Ascending aorta (tissue), 2 donors: ENCODE data around the gene TPM2. TPM values are rescaled to one million over a fixed set of nuclear protein-coding genes. Genes with fewer than 3 reads are reported as not detected.

ENCODE experiments used
- DNase-seq, 2 donors: peaks; one replicate each; pipeline ENCODE4 v3.0.0-alpha.2; 2019; ENCODE audit warnings: low spot score in 2 of 2
- H3K27ac ChIP-seq, 2 donors: fragments of 200-600 bp; sonication (generic); one replicate each; pipeline ENCODE4 v1.5.1; 2016 to 2017; ENCODE audit warnings: mild to moderate bottlenecking in 1 of 2
- H3K27me3 ChIP-seq: fragments of 200-600 bp; sonication (generic); one replicate; pipeline ENCODE4 v1.5.1; 2017
- H3K36me3 ChIP-seq, 2 donors: fragments of 200-600 bp; sonication (generic); one replicate each; pipeline ENCODE4 v1.5.1; 2016
- H3K4me1 ChIP-seq, 2 donors: fragments of 200-600 bp; sonication (generic); one replicate each; pipeline ENCODE4 v1.5.1; 2016 to 2017; ENCODE audit warnings: mild to moderate bottlenecking in 1 of 2
- H3K4me3 ChIP-seq, 2 donors: fragments of 200-600 bp; sonication (generic); one replicate each; pipeline ENCODE4 v1.5.1; 2016 to 2017; ENCODE audit warnings: mild to moderate bottlenecking in 1 of 2
- H3K9me3 ChIP-seq, 2 donors: fragments of 200-600 bp; sonication (generic); one replicate each; pipeline ENCODE4 v1.5.1; 2016
- CTCF ChIP-seq, 3 experiments: fragments of 200-600 bp in 2 of 3; fragments of 450-650 bp in 1 of 3; sonication (generic) in 2 of 3; IDR thresholded peaks; one replicate each; pipeline ENCODE4 v1.5.1; 2016 to 2019; ENCODE audit warnings: antibody characterized with exemption in 3 of 3, mild to moderate bottlenecking in 1 of 3, moderate library complexity in 1 of 3
- intact Hi-C: fragments of 100-400 bp; cut with DNase I; formaldehyde crosslinking; loops from one replicate; pipeline ENCODE4 v1.15.1; 2023
- total RNA-seq: library from RNA; depleted of rRNA; stranded (reverse); fragments of >200 nt; gene quantifications from one replicate; pipeline ENCODE4 v1.1.0, GENCODE V29; 2016

TPM2 gene
- total RNA-seq, 1 donor from 2014 or later = 1,923 TPM

GRCh38 chr9:35683323-35683722, 6.4 kb downstream of the TPM2 start:
- peaks cover 14 to 45% of the 10 kb centered on the region in 2 donors for H3K4me1 ChIP-seq
- H3K27me3 ChIP-seq = no peaks in the 10 kb centered on the region
- peaks cover 63 to 64% of the 10 kb centered on the region in 2 donors for H3K36me3 ChIP-seq
- peak overlapping the region; percentile 93 to 97 for H3K27ac ChIP-seq
- H3K9me3 ChIP-seq = no peaks in the 10 kb centered on the region
- no peak for DNase-seq
- peak overlapping the region; percentile 83 to 93 for H3K4me3 ChIP-seq
- intact Hi-C loops = loop anchor here (2.0 kb wide), 1 partner anchor 19 kb away; no protein-coding TSS in a partner anchor
- TF ChIP-seq CTCF (IDR thresholded peaks at IDR 0.05) = no peak

GRCh38 chr9:35682520-35683315, 7.0 kb downstream of the TPM2 start:
- H3K27ac ChIP-seq = peak overlapping the region; percentile 93 to 97
- peaks cover 57 to 58% of the 10 kb centered on the region in 2 donors for H3K36me3 ChIP-seq
- TF ChIP-seq CTCF (IDR thresholded peaks at IDR 0.05) = no peak
- peaks cover 14 to 45% of the 10 kb centered on the region in 2 donors for H3K4me1 ChIP-seq
- peak overlapping the region in 1 of 2 donors; percentile 93 for H3K4me3 ChIP-seq
- no peaks in the 10 kb centered on the region for H3K9me3 ChIP-seq
- intact Hi-C loops = loop anchor here (2.0 kb wide), 1 partner anchor 20 kb away; no protein-coding TSS in a partner anchor
- no peak for DNase-seq
- H3K27me3 ChIP-seq = no peaks in the 10 kb centered on the region

- H3K4me1 ChIP-seq = peaks cover 14 to 45% of the 10 kb centered on the region in 2 donors
Measured at GRCh38 chr9:35682051-35682450, 7.7 kb downstream of the TPM2 start.

GRCh38 chr9:35681341-35682002, 8.3 kb downstream of the TPM2 start:
- intact Hi-C loops = loop anchor here (2.0 kb wide), 2 partner anchors 17 to 21 kb away; partner anchors contain the start of gene ARHGEF39
- H3K4me1 ChIP-seq = peaks cover 14 to 45% of the 10 kb centered on the region in 2 donors
- H3K27me3 ChIP-seq = no peaks in the 10 kb centered on the region
- H3K27ac ChIP-seq = peak overlapping the region; percentile 93 to 97
- H3K4me3 ChIP-seq = no peak overlapping the region
- no peak for DNase-seq
- no peaks in the 10 kb centered on the region for H3K9me3 ChIP-seq
- peaks cover 45 to 46% of the 10 kb centered on the region in 2 donors for H3K36me3 ChIP-seq
- TF ChIP-seq CTCF (IDR thresholded peaks at IDR 0.05) = no peak

More at GRCh38 chr9:35682051-35682450, 7.7 kb downstream of the TPM2 start:
- Histone ChIP-seq H3K27me3 (no peaks in the 10 kb centered on the region), H3K36me3 (peaks cover 50 to 51% of the 10 kb centered on the region in 2 donors), H3K4me3 (no peak overlapping the region), H3K27ac (peak overlapping the region; percentile 93 to 97), H3K9me3 (no peaks in the 10 kb centered on the region)
- TF ChIP-seq CTCF (IDR thresholded peaks at IDR 0.05) = no peak
- no peak for DNase-seq
- intact Hi-C loops = loop anchor here (2.0 kb wide), 1 partner anchor 21 kb away; no protein-coding TSS in a partner anchor

- H3K36me3 ChIP-seq = peaks cover 36 to 37% of the 10 kb centered on the region in 2 donors
- DNase-seq = no peak
- peak overlapping the region; percentile 54 to 97 for H3K27ac ChIP-seq
- no peak overlapping the region for H3K4me3 ChIP-seq
- no peak for TF ChIP-seq CTCF (IDR thresholded peaks at IDR 0.05)
- no peaks in the 10 kb centered on the region for H3K27me3 ChIP-seq
- peaks cover 20 to 48% of the 10 kb centered on the region in 2 donors for H3K4me1 ChIP-seq
- H3K9me3 ChIP-seq = no peaks in the 10 kb centered on the region
- intact Hi-C loops = loop anchor here (2.0 kb wide), 1 partner anchor 16 kb away; the partner anchor contains the start of gene ARHGEF39
Measured at GRCh38 chr9:35680331-35681105, 9.2 kb downstream of the TPM2 start.
